Natural killer cell treated with Interleukin-12 subunit alpha and Interleukin-12 subunit beta and Interleukin-15 and Interleukin-18, amount 100 ng/mL, for 72 hours (primary cell): ENCODE measurements around the gene FGF11. TPM values are rescaled to one million over a fixed set of nuclear protein-coding genes. Genes with fewer than 3 reads are reported as not detected.

ENCODE experiments used
- ATAC-seq, 2 donors: fragments of 150-1000 bp; cut with Tn5 transposase in 1 of 2; sonication (Bioruptor Pico), chemical (Tn5 transposase) in 1 of 2; 2 replicates each; pipeline ENCODE4 v1.10.0; 2021
- DNase-seq: peaks from one replicate; pipeline ENCODE4 v3.0.0; 2022; ENCODE audit warnings: low spot score
- H3K27ac Mint-ChIP-seq, 2 donors: 1 replicate in 1 of 2; 2 replicates in 1 of 2; pipeline ENCODE4 v1.8.0; 2022; ENCODE audit warnings: mixed read lengths in 2 of 2, mild to moderate bottlenecking in 1 of 2, moderate library complexity in 1 of 2
- H3K27me3 Mint-ChIP-seq, 2 donors: 1 replicate in 1 of 2; 2 replicates in 1 of 2; pipeline ENCODE4 v1.8.0; 2022; ENCODE audit warnings: mixed read lengths in 2 of 2
- H3K36me3 Mint-ChIP-seq: one replicate; pipeline ENCODE4 v1.8.0; 2022; ENCODE audit warnings: mixed read lengths
- H3K4me1 Mint-ChIP-seq, 2 donors: 1 replicate in 1 of 2; 2 replicates in 1 of 2; pipeline ENCODE4 v1.8.0; 2022; ENCODE audit warnings: low read depth in 2 of 2, mixed read lengths in 2 of 2, mild to moderate bottlenecking in 1 of 2
- H3K4me3 Mint-ChIP-seq: one replicate; pipeline ENCODE4 v1.8.0; 2022; ENCODE audit warnings: mixed read lengths
- H3K9me3 Mint-ChIP-seq: 2 replicates; pipeline ENCODE4 v1.8.0; 2022; ENCODE audit warnings: mixed read lengths
- total RNA-seq, 2 donors: library from RNA; stranded (reverse); gene quantifications; one replicate each; pipeline ENCODE4 v1.2.3, GENCODE V29; 2022

FGF11 gene
- total RNA-seq, 2 donors from 2014 or later = 1.9 to 4.5 TPM

DNA sequence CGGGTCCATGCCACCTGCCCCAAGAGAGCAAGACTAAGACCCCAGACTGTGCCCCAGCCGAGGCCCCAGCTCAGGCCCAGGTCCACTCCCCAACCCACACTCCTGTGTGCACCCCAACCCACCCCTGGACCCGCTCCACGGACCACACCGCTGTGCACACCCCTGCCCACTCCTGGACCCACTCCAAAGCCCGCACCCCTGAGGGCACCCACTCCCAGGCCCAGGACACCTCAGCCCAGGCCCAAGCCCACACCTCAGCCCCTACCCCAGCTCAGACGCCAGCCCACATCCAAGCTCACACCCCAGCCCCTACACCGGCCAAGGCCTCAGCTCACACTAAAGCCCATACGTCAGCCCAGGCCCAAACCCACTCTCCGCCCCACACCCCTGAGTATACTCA is 9.6 kb upstream of the FGF11 start:
- Mint-ChIP-seq H3K4me1 (no peaks in the 10 kb centered on the region), H3K27ac (no peak overlapping the region), H3K36me3 (no peaks in the 10 kb centered on the region), H3K4me3 (no peak overlapping the region), H3K9me3 (no peaks in the 10 kb centered on the region), H3K27me3 (no peaks in the 10 kb centered on the region)
- DNase-seq = no peak
- peak; percentile 18 to 49 for ATAC-seq

DNA sequence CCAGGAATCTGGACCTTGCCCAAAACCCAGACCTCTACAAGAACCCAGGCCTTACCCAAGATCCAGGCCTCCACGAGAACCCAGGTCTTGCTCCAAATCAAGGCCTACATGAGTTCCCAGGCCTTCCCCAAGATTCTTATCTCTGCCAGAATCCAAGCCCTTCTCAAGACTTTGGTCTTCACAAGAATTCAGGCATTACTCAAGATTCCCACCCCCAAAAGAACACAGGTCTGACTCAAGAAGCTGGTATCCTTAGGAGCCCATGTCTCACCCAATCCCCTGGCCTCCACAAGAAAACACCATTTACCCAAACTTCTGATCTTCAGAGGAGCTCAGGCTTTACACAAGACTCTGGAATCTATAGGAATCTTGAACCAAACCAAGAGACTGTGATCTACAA is 8.1 kb upstream of the FGF11 start:
- Mint-ChIP-seq H3K27me3 (no peaks in the 10 kb centered on the region), H3K4me1 (peaks cover 8 to 9% of the 10 kb centered on the region in 2 donors), H3K27ac (no peak overlapping the region), H3K9me3 (no peaks in the 10 kb centered on the region), H3K4me3 (no peak overlapping the region), H3K36me3 (no peaks in the 10 kb centered on the region)
- ATAC-seq (no peak), DNase-seq (no peak)

GRCh38 chr17:7432296-7432695 is 7.0 kb upstream of the FGF11 start:
- ATAC-seq = no peak
- Mint-ChIP-seq H3K4me1 (peaks cover 10 to 15% of the 10 kb centered on the region in 2 donors), H3K27me3 (no peaks in the 10 kb centered on the region), H3K9me3 (no peaks in the 10 kb centered on the region), H3K4me3 (no peak overlapping the region), H3K36me3 (no peaks in the 10 kb centered on the region), H3K27ac (no peak overlapping the region)
- no peak for DNase-seq

DNA sequence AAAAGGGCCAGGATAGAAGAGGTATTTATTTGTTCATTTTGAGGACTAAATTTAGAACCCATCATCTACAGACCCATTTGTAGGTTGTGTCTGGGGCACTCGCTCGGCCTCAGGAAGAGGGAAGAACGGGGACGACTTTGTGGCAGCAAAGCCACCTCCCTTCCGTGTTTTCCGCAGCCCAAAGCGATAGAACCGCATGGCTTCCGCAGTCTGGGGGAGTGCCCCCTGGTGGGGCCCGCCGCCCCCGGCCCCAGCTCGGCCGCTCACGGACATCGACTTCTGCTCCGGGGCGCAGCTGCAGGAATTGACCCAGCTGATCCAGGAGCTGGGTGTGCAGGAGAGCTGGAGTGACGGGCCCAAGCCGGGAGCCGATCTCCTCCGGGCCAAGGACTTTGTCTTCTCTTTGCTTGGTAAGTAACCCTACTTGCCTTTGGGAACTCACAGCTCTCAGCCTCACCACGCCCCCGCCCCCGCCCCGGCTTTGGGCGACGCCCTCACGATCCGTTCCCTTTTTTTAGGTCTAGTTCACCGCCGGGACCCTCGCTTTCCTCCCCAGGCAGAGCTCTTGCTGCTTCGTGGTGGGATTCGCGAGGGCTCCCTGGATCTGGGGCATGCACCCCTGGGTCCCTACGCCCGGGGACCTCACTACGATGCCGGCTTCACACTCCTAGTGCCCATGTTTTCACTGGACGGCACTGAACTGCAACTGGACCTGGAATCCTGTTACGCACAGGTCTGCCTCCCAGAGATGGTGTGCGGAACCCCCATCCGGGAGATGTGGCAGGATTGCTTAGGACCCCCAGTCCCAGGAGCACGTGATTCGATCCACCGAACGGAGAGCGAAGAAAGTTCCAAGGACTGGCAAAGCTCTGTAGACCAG is 3.4 kb upstream of the FGF11 start:
- no peaks in the 10 kb centered on the region for H3K9me3 Mint-ChIP-seq
- peak overlapping the region; percentile 94 for H3K4me3 Mint-ChIP-seq
- peak; percentile 48 to 59 for ATAC-seq
- peak overlapping the region; percentile 86 to 88 for H3K27ac Mint-ChIP-seq
- peaks cover 32 to 36% of the 10 kb centered on the region in 2 donors for H3K4me1 Mint-ChIP-seq
- peaks cover 11 to 13% of the 10 kb centered on the region in 2 donors for H3K27me3 Mint-ChIP-seq
- no peaks in the 10 kb centered on the region for H3K36me3 Mint-ChIP-seq
- DNase-seq = no peak

- Mint-ChIP-seq H3K36me3 (no peaks in the 10 kb centered on the region), H3K27me3 (peaks cover 13% of the 10 kb centered on the region in 2 donors), H3K27ac (peak overlapping the region in 1 of 2 donors; percentile 86), H3K4me1 (peaks cover 32 to 36% of the 10 kb centered on the region in 2 donors), H3K9me3 (no peaks in the 10 kb centered on the region), H3K4me3 (peak overlapping the region; percentile 94)
- peak; percentile 86 for DNase-seq
- ATAC-seq = peak; percentile 82 to 83
Measured at GRCh38 chr17:7436556-7437368, 2.5 kb upstream of the FGF11 start.

- Mint-ChIP-seq H3K4me3 (peak overlapping the region; percentile 80), H3K9me3 (no peaks in the 10 kb centered on the region), H3K27ac (peak overlapping the region in 1 of 2 donors; percentile 18), H3K36me3 (no peaks in the 10 kb centered on the region), H3K4me1 (peaks cover 33 to 36% of the 10 kb centered on the region in 2 donors), H3K27me3 (peaks cover 18 to 20% of the 10 kb centered on the region in 2 donors)
- no peak for ATAC-seq
- no peak for DNase-seq
Measured at GRCh38 chr17:7437369-7437863, 1.9 kb upstream of the FGF11 start.

- H3K4me3 Mint-ChIP-seq = peak overlapping the region; percentile 80
- DNase-seq (no peak), ATAC-seq (no peak)
- peaks cover 20 to 22% of the 10 kb centered on the region in 2 donors for H3K27me3 Mint-ChIP-seq
- H3K36me3 Mint-ChIP-seq = no peaks in the 10 kb centered on the region
- H3K9me3 Mint-ChIP-seq = no peaks in the 10 kb centered on the region
- H3K4me1 Mint-ChIP-seq = peaks cover 34 to 36% of the 10 kb centered on the region in 2 donors
- peak overlapping the region in 1 of 2 donors; percentile 39 for H3K27ac Mint-ChIP-seq
Measured at GRCh38 chr17:7437950-7438614, 1.2 kb upstream of the FGF11 start.

DNA sequence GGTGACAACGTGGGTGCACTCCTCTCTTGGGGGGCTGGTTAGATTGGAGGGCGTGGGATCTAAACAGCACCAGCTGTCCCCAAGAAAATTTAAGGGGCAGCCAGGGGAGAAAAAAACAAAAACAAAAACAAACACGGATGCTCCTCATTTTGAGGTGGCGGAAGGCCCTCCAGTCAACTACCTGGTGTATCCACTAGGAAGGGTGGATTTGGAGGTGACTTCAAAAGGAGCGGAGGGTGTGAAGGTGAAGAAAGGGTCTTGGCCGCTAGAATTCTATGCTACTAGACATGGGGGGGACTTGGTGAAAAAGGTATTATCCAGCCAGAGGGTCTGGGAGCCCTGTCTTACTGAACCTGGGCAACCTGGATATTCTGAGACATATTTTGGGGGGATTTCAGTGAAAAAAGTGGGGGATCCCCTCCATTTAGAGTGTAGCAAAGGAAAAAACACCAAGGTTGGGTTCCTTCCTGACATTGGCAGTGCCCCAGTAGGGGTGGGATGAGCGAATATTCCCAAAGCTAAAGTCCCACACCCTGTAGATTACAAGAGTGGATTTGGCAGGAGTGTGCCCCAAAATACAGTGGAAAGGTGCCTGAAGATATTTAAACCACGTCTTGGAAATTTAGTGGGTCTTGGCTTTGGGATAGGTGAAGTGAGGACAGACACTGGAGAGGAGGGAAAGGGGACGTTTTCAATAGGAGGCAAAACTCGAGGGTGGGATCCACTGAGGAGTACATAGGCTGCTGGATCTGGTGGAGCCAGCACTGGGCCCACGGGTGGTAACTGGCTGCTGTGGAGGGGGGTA is 454 bp upstream of the FGF11 start:
- peaks cover 28 to 30% of the 10 kb centered on the region in 2 donors for H3K27me3 Mint-ChIP-seq
- peaks cover 34 to 36% of the 10 kb centered on the region in 2 donors for H3K4me1 Mint-ChIP-seq
- peak overlapping the region in 1 of 2 donors; percentile 39 for H3K27ac Mint-ChIP-seq
- ATAC-seq (no peak), DNase-seq (no peak)
- no peaks in the 10 kb centered on the region for H3K36me3 Mint-ChIP-seq
- H3K9me3 Mint-ChIP-seq = no peaks in the 10 kb centered on the region
- H3K4me3 Mint-ChIP-seq = peak overlapping the region; percentile 50

- Mint-ChIP-seq H3K4me3 (peak overlapping the region; percentile 82), H3K4me1 (peaks cover 32 to 37% of the 10 kb centered on the region in 2 donors), H3K27ac (peak overlapping the region in 1 of 2 donors; percentile 68), H3K9me3 (no peaks in the 10 kb centered on the region), H3K27me3 (peaks cover 33 to 35% of the 10 kb centered on the region in 2 donors), H3K36me3 (no peaks in the 10 kb centered on the region)
- ATAC-seq (no peak), DNase-seq (no peak)
Measured at GRCh38 chr17:7440113-7440833, 961 bp downstream of the FGF11 start.

DNA sequence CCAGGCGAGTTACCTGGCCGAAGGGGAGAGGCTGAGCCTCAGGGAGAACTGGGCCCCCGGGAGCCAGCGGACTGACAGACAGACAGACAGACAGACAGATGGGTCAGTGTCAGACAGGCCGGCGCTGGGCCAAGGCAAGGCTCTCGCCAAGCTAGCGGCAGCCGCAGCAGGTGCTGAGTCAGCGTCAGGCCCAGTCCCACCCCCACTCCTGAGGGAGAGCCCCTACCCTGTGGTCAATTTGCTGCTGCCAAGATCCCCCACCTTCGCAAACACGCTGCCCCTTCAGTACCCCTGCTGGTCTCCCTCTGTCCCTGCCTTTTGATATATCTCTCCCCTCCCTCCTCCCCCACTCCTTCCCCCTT is 1.5 kb downstream of the FGF11 start:
- Mint-ChIP-seq H3K27me3 (peaks cover 38 to 41% of the 10 kb centered on the region in 2 donors), H3K4me1 (peaks cover 36 to 40% of the 10 kb centered on the region in 2 donors), H3K9me3 (no peaks in the 10 kb centered on the region), H3K36me3 (no peaks in the 10 kb centered on the region), H3K4me3 (peak overlapping the region; percentile 82), H3K27ac (no peak overlapping the region)
- DNase-seq (no peak), ATAC-seq (peak in 1 of 2 donors; percentile 46)

DNA sequence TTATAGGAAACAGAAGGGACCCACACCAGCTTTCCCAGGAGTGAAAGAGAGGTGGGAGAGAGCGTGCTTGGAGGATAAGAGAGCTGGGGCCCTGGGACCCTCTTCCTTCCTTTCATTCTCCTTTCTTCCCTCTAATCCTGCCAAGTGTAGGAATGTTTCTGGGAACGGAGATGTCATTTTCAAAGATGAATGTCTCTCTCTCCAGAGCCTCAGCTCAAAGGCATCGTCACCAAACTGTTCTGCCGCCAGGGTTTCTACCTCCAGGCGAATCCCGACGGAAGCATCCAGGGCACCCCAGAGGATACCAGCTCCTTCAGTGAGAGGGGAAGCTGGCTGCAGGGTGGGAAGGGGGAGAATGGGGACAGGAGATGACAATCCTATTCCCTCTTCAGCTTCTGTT is 2.0 kb downstream of the FGF11 start:
- Mint-ChIP-seq H3K4me1 (peaks cover 36 to 38% of the 10 kb centered on the region in 2 donors), H3K27me3 (peaks cover 43% of the 10 kb centered on the region in 2 donors), H3K9me3 (no peaks in the 10 kb centered on the region), H3K27ac (no peak overlapping the region), H3K36me3 (no peaks in the 10 kb centered on the region), H3K4me3 (no peak overlapping the region)
- no peak for ATAC-seq
- DNase-seq = no peak

DNA sequence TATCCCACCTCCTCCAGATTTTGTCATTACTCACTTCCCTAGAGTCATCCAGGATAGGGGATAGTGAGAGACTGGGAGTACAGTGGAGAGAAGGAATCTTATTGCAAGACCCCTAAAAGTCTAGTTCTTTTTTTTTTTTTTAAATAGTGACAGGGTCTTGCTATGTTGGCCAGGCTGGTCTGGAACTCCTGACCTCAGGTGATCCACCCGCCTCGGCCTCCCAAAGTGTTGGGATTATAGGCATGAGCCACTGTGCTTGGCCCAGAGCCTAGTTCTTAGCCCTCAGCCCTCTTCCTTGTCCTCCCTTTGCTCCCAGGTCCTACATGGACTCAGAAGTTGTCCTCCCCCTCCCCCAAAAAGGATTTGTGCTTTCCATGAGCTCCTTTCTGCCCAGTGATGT is 2.8 kb downstream of the FGF11 start:
- Mint-ChIP-seq H3K4me1 (peaks cover 32 to 38% of the 10 kb centered on the region in 2 donors), H3K27me3 (peaks cover 46 to 48% of the 10 kb centered on the region in 2 donors), H3K27ac (no peak overlapping the region), H3K4me3 (no peak overlapping the region), H3K9me3 (no peaks in the 10 kb centered on the region), H3K36me3 (no peaks in the 10 kb centered on the region)
- DNase-seq (no peak), ATAC-seq (no peak)
